Trophoblast cell (in vitro differentiated cells and primary cell): ENCODE measurements around the gene ARAP2.

Experiments used
- DNase-seq, 2 donors: peaks; one replicate each; pipeline ENCODE4 v3.0.0-alpha.2; 2016
- H2AFZ ChIP-seq: 2 replicates; pipeline ENCODE4 v1.6.1; 2013; ENCODE audit warnings: low read length, moderate library complexity, mild to moderate bottlenecking; ENCODE audit not compliant: insufficient read depth, poor library complexity
- H2AK5ac ChIP-seq: 2 replicates; pipeline ENCODE4 v1.6.1; 2013; ENCODE audit warnings: mild to moderate bottlenecking, low read length
- H2BK120ac ChIP-seq: 2 replicates; pipeline ENCODE4 v1.6.1; 2013; ENCODE audit warnings: low read length, mild to moderate bottlenecking, moderate library complexity; ENCODE audit not compliant: insufficient read depth, poor library complexity
- H2BK12ac ChIP-seq: 2 replicates; pipeline ENCODE4 v1.6.1; 2013; ENCODE audit warnings: mild to moderate bottlenecking, low read length, moderate library complexity
- H2BK5ac ChIP-seq: 2 replicates; pipeline ENCODE4 v1.6.1; 2013; ENCODE audit warnings: low read length, low read depth, moderate library complexity, mild to moderate bottlenecking; ENCODE audit not compliant: poor library complexity
- H3K14ac ChIP-seq: 2 replicates; pipeline ENCODE4 v1.6.1; 2013; ENCODE audit warnings: mild to moderate bottlenecking, low read length
- H3K18ac ChIP-seq: 2 replicates; pipeline ENCODE4 v1.6.1; 2013; ENCODE audit warnings: mild to moderate bottlenecking, low read length
- H3K23ac ChIP-seq: 2 replicates; pipeline ENCODE4 v1.6.1; 2013; ENCODE audit warnings: low read length
- H3K27ac ChIP-seq: 2 replicates; pipeline ENCODE4 v1.5.1; 2013; ENCODE audit warnings: low read depth, mild to moderate bottlenecking, inconsistent platforms, low read length, moderate library complexity
- H3K27me3 ChIP-seq: 2 replicates; pipeline ENCODE4 v1.6.1; 2013; ENCODE audit warnings: inconsistent platforms, mild to moderate bottlenecking, low read length, moderate library complexity; ENCODE audit not compliant: insufficient read depth
- H3K36me3 ChIP-seq, 2 experiments: 1 replicate in 1 of 2; 2 replicates in 1 of 2; pipeline ENCODE4 v1.6.1; 2013; ENCODE audit warnings: low read length in 2 of 2, mild to moderate bottlenecking in 2 of 2, moderate library complexity in 1 of 2; ENCODE audit not compliant: insufficient read depth in 2 of 2, control insufficient read depth in 1 of 2
- H3K4ac ChIP-seq: 2 replicates; pipeline ENCODE4 v1.6.1; 2013; ENCODE audit warnings: low read depth, mild to moderate bottlenecking, low read length, moderate library complexity
- H3K4me1 ChIP-seq, 2 experiments: 1 replicate in 1 of 2; 2 replicates in 1 of 2; pipeline ENCODE4 v1.6.1; 2013; ENCODE audit warnings: low read length in 2 of 2, mild to moderate bottlenecking in 2 of 2, moderate library complexity in 1 of 2; ENCODE audit not compliant: insufficient read depth in 2 of 2, control insufficient read depth in 1 of 2
- H3K4me2 ChIP-seq: 2 replicates; pipeline ENCODE4 v1.6.1; 2013; ENCODE audit warnings: inconsistent platforms, mild to moderate bottlenecking, low read length, moderate library complexity
- H3K4me3 ChIP-seq: 2 replicates; pipeline ENCODE4 v1.5.1; 2013; ENCODE audit warnings: mild to moderate bottlenecking, low read depth, low read length, inconsistent platforms
- H3K79me1 ChIP-seq: one replicate; pipeline ENCODE4 v1.6.1; 2013; ENCODE audit warnings: low read length
- H3K79me2 ChIP-seq: 2 replicates; pipeline ENCODE4 v1.6.1; 2013; ENCODE audit warnings: low read length, mild to moderate bottlenecking; ENCODE audit not compliant: control insufficient read depth, insufficient read depth, poor library complexity
- H3K9ac ChIP-seq: 2 replicates; pipeline ENCODE4 v1.6.1; 2013; ENCODE audit warnings: mild to moderate bottlenecking, low read length
- H3K9me3 ChIP-seq: 2 replicates; pipeline ENCODE4 v1.6.1; 2013; ENCODE audit warnings: low read depth, mild to moderate bottlenecking, control low read depth, inconsistent platforms, low read length; ENCODE audit not compliant: insufficient read depth
- H4K12ac ChIP-seq: 2 replicates; pipeline ENCODE4 v1.6.1; 2013; ENCODE audit warnings: low read depth, mild to moderate bottlenecking, low read length, moderate library complexity
- H4K8ac ChIP-seq: 2 replicates; pipeline ENCODE4 v1.6.1; 2013; ENCODE audit warnings: low read depth, mild to moderate bottlenecking, low read length, moderate library complexity
- H4K91ac ChIP-seq: one replicate; pipeline ENCODE4 v1.6.1; 2013; ENCODE audit warnings: low read depth, mild to moderate bottlenecking, low read length, moderate library complexity
- WGBS: extraction: QIAGEN DNeasy Blood & Tissue Kit; methylation state at CpG from one replicate; pipeline ENCODE4 v1.1.7; 2013; ENCODE audit warnings: missing lambda C conversion rate; ENCODE audit not compliant: insufficient read length, insufficient coverage; ENCODE audit errors: extremely low coverage; 5-methylcytosine and 5-hydroxymethylcytosine counted together

Gene ARAP2

GRCh38 chr4:36168127-36168878, 76.0 kb downstream of the ARAP2 start:
- Histone ChIP-seq H3K4ac (no peak overlapping the region), H3K4me3 (no peak overlapping the region), H3K14ac (no peak overlapping the region), H3K27ac (no peak overlapping the region), H2BK120ac (no peak overlapping the region), H3K18ac (no peak overlapping the region), H4K91ac (no peak overlapping the region), H3K36me3 (no peaks in the 10 kb centered on the region), H4K8ac (no peak overlapping the region), H3K27me3 (no peaks in the 10 kb centered on the region), H3K79me2 (no peaks in the 10 kb centered on the region), H2AK5ac (no peak overlapping the region), H3K9ac (no peak overlapping the region), H3K79me1 (no peaks in the 10 kb centered on the region), H2AFZ (no peak overlapping the region), H3K4me1 (no peaks in the 10 kb centered on the region), H2BK12ac (no peak overlapping the region), H3K9me3 (no peaks in the 10 kb centered on the region), H3K4me2 (no peak overlapping the region), H2BK5ac (no peak overlapping the region), H4K12ac (no peak overlapping the region), H3K23ac (no peak overlapping the region)
- WGBS: no CpG with 5 or more reads among the region's 6 CpGs
- no peak for DNase-seq

- Histone ChIP-seq H3K14ac (no peak overlapping the region), H2BK120ac (no peak overlapping the region), H4K91ac (no peak overlapping the region), H3K9ac (no peak overlapping the region), H3K4me3 (no peak overlapping the region), H3K36me3 (no peaks in the 10 kb centered on the region), H2AFZ (no peak overlapping the region), H3K9me3 (no peaks in the 10 kb centered on the region), H4K8ac (no peak overlapping the region), H3K79me2 (no peaks in the 10 kb centered on the region), H3K4me1 (no peaks in the 10 kb centered on the region), H3K27ac (no peak overlapping the region), H4K12ac (no peak overlapping the region), H3K27me3 (no peaks in the 10 kb centered on the region), H3K18ac (no peak overlapping the region), H2BK12ac (no peak overlapping the region), H3K4me2 (no peak overlapping the region), H3K23ac (no peak overlapping the region), H2AK5ac (no peak overlapping the region), H3K79me1 (no peaks in the 10 kb centered on the region), H3K4ac (no peak overlapping the region), H2BK5ac (no peak overlapping the region)
- no peak for DNase-seq
- no CpG with 5 or more reads among the region's 2 CpGs for WGBS
Measured at GRCh38 chr4:36165631-36166005, 78.7 kb downstream of the ARAP2 start.

DNA sequence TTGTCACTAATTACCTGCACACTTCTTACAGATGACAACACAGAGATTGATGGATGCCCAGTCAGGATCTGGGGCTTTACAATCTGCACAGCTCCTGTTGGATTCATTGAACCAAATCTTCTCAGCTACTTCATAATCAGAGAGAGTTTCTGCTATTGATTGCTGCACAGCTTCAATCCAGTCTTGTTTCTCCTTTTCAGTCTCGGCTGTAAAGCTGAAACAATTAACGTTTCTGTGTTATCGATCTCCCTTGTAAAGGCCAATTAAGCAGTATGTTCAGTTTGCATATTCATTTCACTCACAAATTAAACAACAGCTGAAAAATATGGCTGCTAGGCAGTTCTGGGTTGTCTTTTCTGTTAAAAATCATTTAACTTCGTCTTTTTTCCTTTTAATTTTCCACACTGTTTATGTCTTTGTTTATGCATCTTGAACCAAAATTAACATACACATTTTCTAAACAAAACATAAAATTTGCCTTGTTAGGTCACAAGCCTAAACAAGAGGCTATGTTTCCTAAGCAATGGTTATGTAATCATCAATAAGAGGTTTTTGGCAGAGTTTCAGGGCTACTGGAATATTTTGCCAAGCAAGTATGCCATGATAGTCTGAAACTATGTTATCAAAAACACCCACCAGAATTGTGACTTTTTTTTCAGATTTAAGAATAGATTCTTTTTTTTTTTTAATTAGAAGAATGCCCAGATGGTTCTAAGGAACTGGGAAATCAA, 79.2 kb downstream of the ARAP2 start:
- Histone ChIP-seq H3K23ac (no peak overlapping the region), H3K27ac (no peak overlapping the region), H3K27me3 (no peaks in the 10 kb centered on the region), H3K4me2 (no peak overlapping the region), H3K4me3 (no peak overlapping the region), H2AK5ac (no peak overlapping the region), H3K4ac (no peak overlapping the region), H3K9ac (no peak overlapping the region), H4K8ac (no peak overlapping the region), H3K9me3 (no peaks in the 10 kb centered on the region), H3K18ac (no peak overlapping the region), H3K79me1 (no peaks in the 10 kb centered on the region), H3K4me1 (no peaks in the 10 kb centered on the region), H3K14ac (no peak overlapping the region), H3K36me3 (no peaks in the 10 kb centered on the region), H2BK5ac (no peak overlapping the region), H2AFZ (no peak overlapping the region), H4K12ac (no peak overlapping the region), H4K91ac (no peak overlapping the region), H3K79me2 (no peaks in the 10 kb centered on the region), H2BK12ac (no peak overlapping the region), H2BK120ac (no peak overlapping the region)
- DNase-seq: no peak
- WGBS: no CpG with 5 or more reads among the region's 4 CpGs

- WGBS: no CpG with 5 or more reads among the region's 3 CpGs
- no peak overlapping the region for H3K4me3 ChIP-seq
- H3K9me3 ChIP-seq: no peaks in the 10 kb centered on the region
- no peak overlapping the region for H2BK12ac ChIP-seq
- H3K4me2 ChIP-seq: no peak overlapping the region
- H3K36me3 ChIP-seq: no peaks in the 10 kb centered on the region
- no peak overlapping the region for H3K27ac ChIP-seq
- H3K4me1 ChIP-seq: no peaks in the 10 kb centered on the region
- no peak for DNase-seq
- H4K12ac ChIP-seq: no peak overlapping the region
- H3K18ac ChIP-seq: no peak overlapping the region
- H3K4ac ChIP-seq: no peak overlapping the region
- no peaks in the 10 kb centered on the region for H3K27me3 ChIP-seq
- no peak overlapping the region for H3K23ac ChIP-seq
- no peaks in the 10 kb centered on the region for H3K79me1 ChIP-seq
- H3K9ac ChIP-seq: no peak overlapping the region
- no peak overlapping the region for H2AK5ac ChIP-seq
- H2AFZ ChIP-seq: no peak overlapping the region
- no peaks in the 10 kb centered on the region for H3K79me2 ChIP-seq
- no peak overlapping the region for H4K91ac ChIP-seq
- H2BK120ac ChIP-seq: no peak overlapping the region
- no peak overlapping the region for H4K8ac ChIP-seq
- H2BK5ac ChIP-seq: no peak overlapping the region
- H3K14ac ChIP-seq: no peak overlapping the region
Measured at GRCh38 chr4:36163198-36163597, 81.1 kb downstream of the ARAP2 start.
